ENCODE measurements around the gene PPT2. TPM values are rescaled to one million over a fixed set of nuclear protein-coding genes. Genes with fewer than 3 reads are reported as not detected.

The PPT2 gene
- total RNA-seq, 1 experiment from 2014 or later, result 38.2 TPM

GRCh38 chr6:32195902-32196681, 42.2 kb downstream of the PPT2 start:
- intact Hi-C loops (cut with micrococcal nuclease; ENCODE audit: unreplicated experiment), result loop anchor here (1.0 to 10.0 kb wide), 6 partner anchors 18 to 779 kb away; partner anchors contain the start of genes ATP6V1G2, DDX39B, FKBPL and NFKBIL1

DNA sequence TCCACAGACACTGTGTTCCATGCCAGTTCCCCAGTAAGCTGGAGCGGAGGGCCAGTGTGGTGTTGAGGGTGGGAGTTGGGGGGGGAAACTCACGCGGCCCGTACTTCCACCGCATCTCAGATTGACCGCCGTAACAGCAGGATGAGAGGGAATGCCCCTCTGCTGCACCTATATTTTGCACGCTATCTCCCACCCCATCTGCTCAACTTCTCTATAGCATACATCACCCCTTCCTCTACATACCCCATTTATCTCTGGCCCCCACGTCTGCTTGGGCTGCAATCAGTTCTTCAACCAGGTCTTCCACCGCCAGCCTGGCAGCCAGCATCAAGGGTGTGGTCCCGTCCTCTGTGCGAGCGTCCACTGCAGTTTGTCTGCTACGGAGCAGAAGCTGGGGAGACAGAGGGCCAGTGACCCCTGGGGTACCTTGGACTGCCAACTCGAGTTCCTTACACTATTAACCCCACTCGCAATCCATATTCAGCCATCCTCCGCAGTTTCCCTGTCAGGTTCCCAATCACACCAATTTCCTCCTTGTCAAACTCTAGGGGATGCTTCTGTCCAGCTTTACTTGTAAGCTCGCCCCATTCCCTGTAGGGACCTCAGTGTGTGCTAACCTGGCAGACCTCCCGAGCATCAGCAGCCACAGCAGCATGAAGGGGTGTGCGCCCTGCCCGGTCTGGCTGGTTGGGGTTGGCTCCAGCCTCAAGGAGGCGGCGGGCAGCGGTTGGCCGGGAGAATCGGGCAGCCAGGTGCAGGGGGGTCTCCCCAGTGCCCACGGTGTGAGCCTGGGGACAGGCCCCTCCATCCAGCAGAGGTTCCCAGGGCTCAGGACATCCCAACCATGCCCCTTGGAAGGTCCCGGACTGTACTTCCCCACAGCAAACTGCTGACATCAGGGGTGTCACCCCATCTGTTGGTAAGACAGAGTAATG, 43.0 kb downstream of the PPT2 start:
- Histone ChIP-seq H4K20me1 (ENCODE audit: insufficient read depth) (no peaks in the 10 kb centered on the region), H2AFZ (peak overlapping the region; percentile 99), H3K9me2 (ENCODE audit: insufficient read depth) (no peaks in the 10 kb centered on the region), H3K4me1 (replicated peaks; ENCODE audit: insufficient read depth) (peaks cover 18% of the 10 kb centered on the region), H3K36me3 (ENCODE audit: low read depth) (no peaks in the 10 kb centered on the region), H3K4me2 (peak overlapping the region; percentile 94), H3K4me3 (peak overlapping the region; percentile 96), H3K79me2 (ENCODE audit: low read depth) (no peaks in the 10 kb centered on the region), H3K27me3 (ENCODE audit: insufficient read depth, low read depth) (peaks cover 18% of the 10 kb centered on the region), H3K27ac (peak overlapping the region; percentile 87; the same call in 1 of the 2 replicates), H3F3A (ENCODE audit: insufficient read depth, low read depth) (peaks cover 17% of the 10 kb centered on the region), H3K9me3 (ENCODE audit: insufficient read depth, low read depth) (no peaks in the 10 kb centered on the region)
- BruUV-seq (replicated peaks), result no TSS peak
- POLR2A ChIA-PET (ENCODE audit: unreplicated experiment), result no interaction called here
- DNase-seq, result no peak
- TF ChIP-seq, protein P1, sequence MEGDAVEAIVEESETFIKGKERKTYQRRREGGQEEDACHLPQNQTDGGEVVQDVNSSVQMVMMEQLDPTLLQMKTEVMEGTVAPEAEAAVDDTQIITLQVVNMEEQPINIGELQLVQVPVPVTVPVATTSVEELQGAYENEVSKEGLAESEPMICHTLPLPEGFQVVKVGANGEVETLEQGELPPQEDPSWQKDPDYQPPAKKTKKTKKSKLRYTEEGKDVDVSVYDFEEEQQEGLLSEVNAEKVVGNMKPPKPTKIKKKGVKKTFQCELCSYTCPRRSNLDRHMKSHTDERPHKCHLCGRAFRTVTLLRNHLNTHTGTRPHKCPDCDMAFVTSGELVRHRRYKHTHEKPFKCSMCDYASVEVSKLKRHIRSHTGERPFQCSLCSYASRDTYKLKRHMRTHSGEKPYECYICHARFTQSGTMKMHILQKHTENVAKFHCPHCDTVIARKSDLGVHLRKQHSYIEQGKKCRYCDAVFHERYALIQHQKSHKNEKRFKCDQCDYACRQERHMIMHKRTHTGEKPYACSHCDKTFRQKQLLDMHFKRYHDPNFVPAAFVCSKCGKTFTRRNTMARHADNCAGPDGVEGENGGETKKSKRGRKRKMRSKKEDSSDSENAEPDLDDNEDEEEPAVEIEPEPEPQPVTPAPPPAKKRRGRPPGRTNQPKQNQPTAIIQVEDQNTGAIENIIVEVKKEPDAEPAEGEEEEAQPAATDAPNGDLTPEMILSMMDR (conservative IDR thresholded peaks at IDR 0.05), result no peak
- no peak for TF ChIP-seq EZH2 (IDR thresholded peaks at IDR 0.05; ENCODE audit: low read depth)
- intact Hi-C loops (cut with micrococcal nuclease; ENCODE audit: unreplicated experiment), result loop anchor here (5.0 to 10.0 kb wide), 4 partner anchors 65 to 778 kb away; partner anchors contain the start of genes ATP6V1G2, DDX39B, FKBPL and NFKBIL1
- CTCF ChIA-PET, result interaction anchor here (0.7 kb wide), 2 partner anchors 195 to 514 kb away, joined by 3 to 5 read pairs; no protein-coding TSS in a partner anchor

More at GRCh38 chr6:32195902-32196681, 42.2 kb downstream of the PPT2 start:
- Histone ChIP-seq H3K4me2 (peak overlapping the region; percentile 94), H3K79me2 (ENCODE audit: low read depth) (no peaks in the 10 kb centered on the region), H3F3A (ENCODE audit: insufficient read depth, low read depth) (peaks cover 17% of the 10 kb centered on the region), H3K9me2 (ENCODE audit: insufficient read depth) (no peaks in the 10 kb centered on the region), H3K9me3 (ENCODE audit: insufficient read depth, low read depth) (no peaks in the 10 kb centered on the region), H3K27ac (peak overlapping the region; percentile 87), H3K4me1 (replicated peaks; ENCODE audit: insufficient read depth) (peaks cover 18% of the 10 kb centered on the region), H3K36me3 (ENCODE audit: low read depth) (no peaks in the 10 kb centered on the region), H3K27me3 (ENCODE audit: insufficient read depth, low read depth) (peaks cover 9% of the 10 kb centered on the region), H2AFZ (peak overlapping the region; percentile 99), H4K20me1 (ENCODE audit: insufficient read depth) (no peaks in the 10 kb centered on the region), H3K4me3 (peak overlapping the region; percentile 96)
- BruUV-seq (replicated peaks), result TSS peak; percentile 88
- ChIA-PET POLR2A (ENCODE audit: unreplicated experiment) (interaction anchor here (0.6 to 1.2 kb wide), 8 partner anchors 10 to 797 kb away, joined by 3 to 10 read pairs (median 5); no protein-coding TSS in a partner anchor), CTCF (interaction anchor here (0.7 kb wide), 1 partner anchor 513 kb away, joined by 5 read pairs; no protein-coding TSS in a partner anchor)
- peak; percentile 40 to 67 for DNase-seq
- TF ChIP-seq, protein P1 (conservative IDR thresholded peaks at IDR 0.05), result no peak
- no peak for TF ChIP-seq EZH2 (IDR thresholded peaks at IDR 0.05; ENCODE audit: low read depth)

DNA sequence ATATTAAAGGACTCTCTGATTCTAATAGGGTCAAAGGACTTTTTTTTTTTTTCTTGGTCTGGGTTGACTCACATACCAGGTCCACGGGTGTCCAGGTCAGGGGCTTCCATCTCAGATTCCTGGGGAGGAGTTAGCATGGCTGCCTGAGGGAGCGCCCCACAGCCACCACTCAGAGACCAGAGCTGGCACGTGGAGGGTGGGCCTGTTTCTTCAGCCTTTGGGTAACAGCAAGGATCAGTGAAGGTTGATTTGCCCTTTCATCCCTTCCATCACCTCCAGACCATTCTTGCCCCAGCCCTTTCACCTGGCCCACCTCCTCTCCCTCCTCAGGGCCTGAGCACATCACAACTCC, 44.4 kb downstream of the PPT2 start:
- no peaks in the 10 kb centered on the region for H4K20me1 ChIP-seq (ENCODE audit: insufficient read depth)
- H2AFZ ChIP-seq, result no peak overlapping the region
- TF ChIP-seq, protein P1 (conservative IDR thresholded peaks at IDR 0.05), result no peak
- TF ChIP-seq EZH2 (IDR thresholded peaks at IDR 0.05; ENCODE audit: low read depth), result no peak
- DNase-seq, result no peak
- H3F3A ChIP-seq (ENCODE audit: insufficient read depth, low read depth), result peaks cover 17% of the 10 kb centered on the region
- no peak overlapping the region for H3K4me3 ChIP-seq
- H3K27ac ChIP-seq, result no peak overlapping the region
- H3K4me1 ChIP-seq (replicated peaks; ENCODE audit: insufficient read depth), result peaks cover 11% of the 10 kb centered on the region
- H3K79me2 ChIP-seq (ENCODE audit: low read depth), result no peaks in the 10 kb centered on the region
- no peaks in the 10 kb centered on the region for H3K9me2 ChIP-seq (ENCODE audit: insufficient read depth)
- H3K4me2 ChIP-seq, result no peak overlapping the region
- ChIA-PET CTCF (no interaction called here), POLR2A (ENCODE audit: unreplicated experiment) (no interaction called here)
- peaks cover 24% of the 10 kb centered on the region for H3K27me3 ChIP-seq (ENCODE audit: insufficient read depth, low read depth)
- H3K36me3 ChIP-seq (ENCODE audit: low read depth), result no peaks in the 10 kb centered on the region
- no peaks in the 10 kb centered on the region for H3K9me3 ChIP-seq (ENCODE audit: insufficient read depth, low read depth)
- BruUV-seq (replicated peaks), result no TSS peak
- intact Hi-C loops (cut with micrococcal nuclease; ENCODE audit: unreplicated experiment), result loop anchor here (5.0 to 10.0 kb wide), 4 partner anchors 66 to 776 kb away; partner anchors contain the start of genes ATP6V1G2, DDX39B, FKBPL and NFKBIL1

Measured in PC-9 (cell line).